SHP77 (cell line): ENCODE measurements around the gene TRAT1.
A peak's percentile ranks its signal among the peaks of the same experiment; 100 is the strongest.
"Not testable (repeated sequence)": the region's sequence is repeated elsewhere in the genome, so short reads cannot be mapped to it uniquely, and the experiment has no call there.

ENCODE experiments used
- DNase-seq, 2 experiments: peaks; one replicate each; lab custom pipeline; 2025; lab: John Stamatoyannopoulos, UW

TRAT1 gene, protein sequence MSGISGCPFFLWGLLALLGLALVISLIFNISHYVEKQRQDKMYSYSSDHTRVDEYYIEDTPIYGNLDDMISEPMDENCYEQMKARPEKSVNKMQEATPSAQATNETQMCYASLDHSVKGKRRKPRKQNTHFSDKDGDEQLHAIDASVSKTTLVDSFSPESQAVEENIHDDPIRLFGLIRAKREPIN

DNA sequence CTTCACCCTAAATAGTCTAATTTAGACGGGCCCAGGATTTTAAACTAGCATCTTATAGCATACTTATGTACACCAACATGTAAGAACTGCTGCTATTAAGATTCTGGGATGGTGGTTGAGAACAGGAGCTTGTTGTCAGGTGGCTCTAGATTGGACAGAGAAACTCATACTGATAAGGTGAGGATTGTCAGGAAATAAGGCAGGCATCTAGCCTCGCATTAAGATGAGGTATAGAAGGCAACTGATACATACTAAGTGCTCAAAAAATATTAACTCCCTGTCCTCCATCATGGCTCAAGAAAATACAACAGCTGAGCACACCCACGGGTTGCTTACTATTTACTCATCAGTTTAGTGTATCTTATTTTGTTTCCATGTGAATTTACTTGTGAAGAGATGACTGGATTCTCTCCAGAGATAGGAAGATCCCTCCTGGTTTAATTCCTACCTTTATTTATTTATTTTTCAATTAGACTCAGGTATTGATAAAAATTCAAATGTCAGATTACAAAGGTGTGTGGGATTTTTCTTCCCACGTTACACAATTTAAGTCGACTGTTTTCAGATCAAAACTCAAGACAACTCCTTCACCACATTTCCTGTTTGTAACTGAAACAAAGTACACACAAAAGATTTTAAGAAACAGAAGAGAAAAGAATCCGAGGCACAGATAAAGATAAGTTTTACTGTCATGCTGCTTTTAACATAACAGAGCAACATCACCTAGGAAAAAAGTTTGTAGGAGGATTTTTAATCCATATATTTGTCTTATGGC lies at the start of gene TRAT1:
TSS of gene TRAT1 (plus strand) at position 664 of the 775 bp plus-strand sequence. CDS start 142 bp downstream, outside the sequence.
- DNase-seq: no peak

DNA sequence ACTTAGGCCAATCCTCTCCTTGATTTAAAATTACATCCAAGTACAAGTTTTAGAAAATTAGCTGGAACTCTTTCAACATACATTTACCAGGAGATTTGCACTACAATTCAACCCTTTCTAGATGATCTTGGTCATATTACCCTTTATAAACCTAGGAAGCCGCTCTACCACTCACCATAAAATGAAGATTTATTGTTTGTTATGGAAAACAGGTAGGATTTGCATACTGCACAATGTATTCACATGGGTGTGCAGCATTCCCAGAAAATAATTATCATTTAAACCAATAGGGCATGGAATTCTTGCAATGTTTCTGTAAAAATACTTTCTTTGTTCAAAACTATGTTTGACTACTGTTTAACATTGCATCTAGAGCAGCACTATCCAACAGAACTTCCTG lies 46.9 kb upstream of the TRAT1 start:
- DNase-seq: no peak

DNA sequence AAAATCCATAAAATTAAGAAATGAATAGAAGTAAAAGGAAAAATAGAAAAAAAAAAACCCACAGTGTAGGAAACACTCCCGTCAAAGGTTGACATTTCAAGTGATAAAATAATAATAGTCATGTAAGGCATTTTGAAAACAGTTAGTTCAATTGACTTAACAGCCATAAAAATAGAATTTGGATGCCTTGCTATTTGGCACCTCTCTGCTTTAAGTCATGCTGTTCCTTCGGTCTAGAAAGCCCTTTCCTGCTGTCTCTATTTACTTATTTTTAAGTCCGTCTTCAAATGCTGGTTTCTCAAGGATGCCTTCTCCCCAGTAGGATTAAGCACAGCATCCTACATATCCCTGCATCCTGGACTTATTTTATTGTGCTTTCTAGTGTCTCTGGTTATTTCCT lies 43.1 kb upstream of the TRAT1 start:
- no peak for DNase-seq

DNA sequence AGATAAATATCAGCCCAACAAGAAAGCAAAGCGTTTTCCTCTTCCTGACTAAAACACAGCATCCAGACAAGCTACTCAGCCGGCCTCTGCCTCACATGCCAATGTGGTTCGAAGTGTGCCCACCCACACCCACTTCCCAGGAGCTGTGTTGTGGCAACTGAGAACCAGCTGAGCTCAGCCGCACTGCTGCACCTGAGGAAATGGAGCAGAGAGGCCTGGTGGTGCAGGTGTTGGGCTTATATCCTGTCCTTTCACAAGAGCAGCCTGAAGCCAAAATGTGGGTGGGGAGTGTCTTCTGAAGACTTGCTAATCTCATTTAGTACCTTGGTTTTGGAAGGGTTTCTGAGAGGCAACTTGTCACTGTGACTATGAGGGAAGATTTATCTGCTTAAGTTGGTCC lies 42.4 kb upstream of the TRAT1 start:
- DNase-seq: no peak

DNA sequence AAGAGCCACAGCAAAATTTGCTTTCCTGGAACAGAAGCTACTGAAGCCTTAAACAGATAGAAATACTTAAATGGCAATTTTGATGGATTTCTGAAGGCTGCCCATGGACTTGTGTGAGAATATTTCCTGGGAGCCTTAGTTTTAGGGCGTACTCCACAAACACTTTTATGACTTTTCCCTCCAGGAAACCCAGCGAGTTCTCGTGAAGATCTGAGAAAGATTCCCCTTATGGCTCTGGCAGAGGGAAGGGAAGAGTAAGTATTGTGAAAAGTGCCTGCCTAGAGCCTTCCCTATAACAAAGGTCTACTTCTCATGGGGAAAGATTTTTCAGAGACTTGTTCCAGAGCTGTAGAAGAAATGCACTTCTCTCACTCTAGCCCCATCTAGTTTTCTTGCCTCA lies 31.1 kb upstream of the TRAT1 start:
- DNase-seq: no peak

DNA sequence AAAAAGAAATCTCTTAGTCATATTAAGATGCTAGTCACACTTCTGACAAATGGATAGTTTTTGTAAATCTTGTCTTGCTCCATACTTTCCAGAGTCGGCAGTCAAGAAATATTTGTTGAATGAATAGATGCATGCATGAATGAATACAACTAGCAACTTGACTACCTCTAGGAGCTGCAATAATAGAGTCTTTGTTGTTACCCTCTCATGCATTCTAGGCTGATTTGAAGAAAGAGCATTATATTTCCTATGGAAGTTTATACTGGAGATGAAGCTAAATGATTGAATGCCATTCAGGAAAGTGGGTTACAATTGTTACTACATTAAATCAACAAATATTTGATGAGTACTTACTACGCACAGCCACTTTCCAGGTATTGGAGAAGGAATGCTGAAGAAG lies 18.1 kb upstream of the TRAT1 start:
- DNase-seq: no peak

DNA sequence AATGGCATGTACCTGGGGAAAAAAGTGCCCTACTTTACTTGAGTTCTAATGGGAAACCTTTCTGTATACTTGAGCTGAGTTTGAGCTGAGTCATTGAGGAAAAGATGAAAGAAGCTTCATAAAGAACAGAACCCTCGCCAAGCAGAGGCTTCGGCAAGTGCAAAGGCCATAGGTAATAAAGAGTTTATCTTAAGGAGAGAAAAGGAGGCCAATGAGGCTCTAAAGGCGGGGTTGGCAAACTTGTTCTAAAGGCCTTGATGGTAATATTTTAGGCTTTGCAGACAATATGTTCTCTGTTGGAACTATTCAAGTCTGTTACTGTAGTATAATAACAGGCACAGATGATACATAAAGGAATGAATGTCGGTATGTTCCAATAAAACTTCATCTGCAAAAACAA lies 17.6 kb upstream of the TRAT1 start:
- no peak for DNase-seq

DNA sequence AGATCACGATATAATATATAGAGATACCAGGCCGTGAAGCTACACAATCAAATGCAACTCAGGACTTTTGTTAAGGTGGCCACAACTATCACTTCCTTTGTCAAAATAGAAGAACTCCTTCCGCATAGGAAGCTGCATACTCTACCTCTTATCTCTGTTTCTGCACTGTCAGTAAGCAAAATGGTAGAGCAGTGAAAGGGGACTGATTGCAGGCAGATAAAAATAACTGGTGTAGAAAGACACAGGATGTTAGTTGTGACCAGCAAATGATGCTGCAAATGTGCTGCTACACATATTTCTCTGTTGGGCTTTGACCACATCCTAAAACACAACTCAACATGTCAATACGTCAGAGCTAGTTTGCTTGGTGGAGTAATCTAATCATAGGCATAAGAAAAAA lies 16.3 kb upstream of the TRAT1 start:
- no peak for DNase-seq

DNA sequence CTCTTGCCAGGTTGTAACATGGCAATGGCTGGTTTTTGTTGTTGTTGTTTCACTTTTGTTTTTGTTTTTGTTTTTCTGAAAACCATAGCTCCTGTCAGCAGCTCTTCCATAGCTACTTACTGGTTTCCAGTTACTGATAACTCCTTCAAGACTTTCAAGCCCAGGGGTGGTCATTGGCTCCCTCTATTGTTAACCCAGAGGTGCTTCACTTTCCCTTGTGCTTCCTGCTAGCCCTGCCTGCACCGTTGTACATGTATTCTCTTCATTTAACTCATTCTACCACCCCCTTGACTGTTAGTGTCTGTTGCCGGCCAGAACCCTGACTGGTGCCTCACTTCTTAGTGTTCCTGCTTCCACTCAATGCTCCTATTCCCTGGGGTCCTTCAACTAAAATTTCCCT lies 4.2 kb upstream of the TRAT1 start:
- peak in 1 of 2 experiments; percentile 3 for DNase-seq

DNA sequence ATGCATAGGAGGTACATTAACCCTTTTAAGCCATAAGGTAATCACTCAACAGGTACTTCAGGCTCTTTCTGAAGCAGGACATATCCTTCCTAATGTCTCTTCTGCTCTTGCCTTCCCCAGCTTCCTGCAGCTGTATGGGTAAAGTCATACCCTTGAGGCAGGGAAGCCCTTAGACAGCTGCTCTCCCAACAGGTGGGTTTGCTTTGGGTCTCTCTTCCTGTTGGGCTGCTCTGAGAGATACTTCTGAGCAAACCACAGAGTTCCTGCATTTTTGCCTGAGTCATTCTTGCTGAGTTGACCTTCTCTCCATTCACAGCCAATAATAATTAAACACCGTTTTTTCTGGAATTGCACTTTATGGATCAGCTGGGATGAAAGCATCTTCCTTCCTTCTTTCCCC lies 2.0 kb upstream of the TRAT1 start:
- DNase-seq: peak; percentile 51 to 54

DNA sequence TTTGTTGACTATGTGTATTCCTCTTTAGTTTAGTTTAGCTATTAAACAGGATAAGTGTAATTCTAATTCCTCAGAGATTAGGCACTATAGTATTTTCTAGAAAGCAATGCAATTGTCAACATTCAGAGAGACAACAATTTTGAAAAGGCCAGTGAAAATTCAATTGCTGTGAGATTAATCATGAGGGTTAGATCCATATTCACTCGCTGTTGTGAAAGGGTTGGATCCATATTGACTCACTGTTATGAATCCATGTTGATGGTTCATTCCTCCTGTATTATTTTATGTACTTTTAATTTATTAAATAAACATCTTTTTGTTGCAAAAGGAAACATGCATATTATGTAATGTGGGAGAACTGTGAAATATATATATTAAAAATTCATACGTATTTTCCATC lies 641 bp downstream of the TRAT1 start:
- no peak for DNase-seq

DNA sequence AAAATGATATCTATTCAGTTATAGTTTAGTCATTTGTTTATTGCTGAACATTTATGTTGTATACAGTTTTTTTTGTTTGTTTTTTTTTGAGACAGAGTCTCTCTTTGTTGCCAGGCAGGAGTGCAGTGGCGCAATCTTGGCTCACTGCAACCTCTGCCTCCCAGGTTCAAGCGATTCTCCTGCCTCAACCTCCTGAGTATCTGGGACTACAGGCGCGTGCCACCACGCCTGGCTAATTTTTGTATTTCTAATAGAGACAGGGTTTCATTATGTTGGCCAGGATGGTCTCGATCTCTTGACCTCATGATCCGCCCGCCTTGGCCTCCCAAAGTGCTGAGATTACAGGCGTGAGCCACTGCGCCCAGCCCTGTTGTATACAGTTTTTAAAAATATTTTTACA lies 1.2 kb downstream of the TRAT1 start:
- not testable (repeated sequence) for DNase-seq

DNA sequence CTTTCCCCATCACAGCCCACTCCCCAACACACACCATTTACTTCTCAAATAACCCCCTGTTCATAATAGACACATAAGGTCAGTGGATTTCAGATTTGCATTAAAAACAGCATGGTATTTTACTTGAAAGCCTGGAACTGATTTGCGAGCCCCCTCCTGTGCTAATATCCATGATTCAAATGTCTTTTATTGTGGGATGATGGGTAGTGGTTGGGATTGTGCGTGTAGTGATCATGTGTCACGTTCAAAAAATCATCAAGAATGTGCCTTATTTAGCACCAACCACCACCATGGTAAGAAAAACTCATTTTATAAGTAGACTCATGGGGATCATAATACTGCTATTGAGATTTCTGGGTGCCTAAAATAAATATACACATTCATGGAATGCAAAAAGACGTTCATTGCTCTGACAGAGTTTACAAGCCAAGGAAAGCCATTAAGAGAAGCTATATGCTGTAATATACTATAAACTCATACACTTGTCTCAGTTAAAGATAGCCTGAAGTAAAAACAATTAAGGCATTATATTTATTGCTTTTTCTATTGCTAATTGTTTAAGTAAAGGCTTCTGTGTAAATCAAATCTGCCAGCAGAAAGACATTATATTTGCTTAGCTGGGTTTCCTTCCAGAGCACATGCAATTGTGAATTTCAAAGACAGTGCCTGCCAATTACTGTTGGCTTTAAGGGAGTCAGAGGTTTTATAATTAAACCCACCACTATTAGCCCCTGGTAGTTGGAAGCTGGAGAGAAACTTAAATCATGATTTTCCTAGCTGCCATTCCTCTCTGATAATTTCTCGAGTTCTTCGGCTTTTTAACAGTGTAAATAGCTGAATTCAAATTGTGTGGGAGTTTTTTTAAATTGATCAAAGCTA lies 4.0 kb downstream of the TRAT1 start:
- no peak for DNase-seq

DNA sequence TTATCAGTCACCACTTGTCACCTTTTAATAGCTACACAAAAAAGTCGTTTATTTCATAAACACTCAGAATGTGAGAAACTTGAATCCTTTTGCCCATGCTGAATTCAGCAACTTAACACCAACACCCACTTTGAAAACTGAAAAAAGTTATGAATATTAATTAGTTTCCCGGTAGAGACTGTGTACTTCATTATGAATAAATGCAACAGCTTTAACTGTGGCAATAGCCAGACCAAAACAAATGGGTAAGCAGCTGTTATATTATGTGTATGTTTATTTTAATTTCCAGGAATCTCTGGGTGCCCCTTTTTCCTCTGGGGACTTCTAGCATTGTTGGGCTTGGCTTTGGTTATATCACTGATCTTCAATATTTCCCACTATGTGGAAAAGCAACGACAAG lies 7.8 kb downstream of the TRAT1 start:
- no peak for DNase-seq

DNA sequence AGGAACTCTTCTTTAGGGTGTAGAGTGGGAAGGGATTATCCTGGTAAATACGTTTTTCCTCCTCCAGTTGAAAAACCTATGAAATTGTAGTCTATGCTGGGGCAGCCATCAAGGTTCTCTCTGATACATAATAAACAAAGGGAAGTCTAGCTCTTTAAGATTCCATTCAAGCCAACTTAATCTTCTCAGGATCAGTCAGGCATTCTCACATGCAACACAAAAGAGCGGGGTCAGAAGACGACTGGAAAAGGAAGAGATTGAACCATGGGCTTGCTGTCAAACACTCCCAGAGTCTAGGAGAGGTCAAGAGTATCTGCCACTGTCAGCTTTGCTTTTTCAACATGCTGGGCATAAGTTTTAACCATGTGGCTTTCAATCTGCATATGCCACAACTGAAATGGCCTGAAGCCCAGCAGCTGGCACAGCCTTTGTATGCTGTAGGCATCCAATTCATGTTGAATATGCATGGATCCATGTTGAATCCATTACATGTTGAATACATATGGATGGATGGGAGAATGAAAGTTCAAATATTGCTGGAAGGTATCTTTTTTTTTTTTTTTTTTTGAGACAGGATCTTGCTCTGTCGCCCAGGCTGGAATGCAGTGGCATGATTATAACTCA lies 8.5 kb downstream of the TRAT1 start:
- DNase-seq: no peak

DNA sequence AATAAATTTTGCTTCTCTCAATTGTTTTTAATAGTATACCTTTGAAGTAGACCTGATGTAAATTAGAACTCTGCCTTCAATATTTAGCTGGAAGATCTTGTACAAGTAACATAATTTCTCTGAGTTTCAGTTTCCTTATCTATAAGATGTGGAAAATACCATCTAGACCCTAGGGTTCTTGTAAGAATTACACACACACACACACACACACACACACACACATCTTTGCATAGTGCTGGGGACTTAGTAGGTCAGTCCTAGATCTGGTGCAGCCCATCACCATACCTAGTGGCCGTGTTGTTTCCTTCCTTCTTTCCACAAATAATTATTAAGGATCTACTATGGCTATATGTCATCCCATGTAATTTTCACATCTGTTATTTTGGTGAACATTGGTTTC lies 11.0 kb downstream of the TRAT1 start:
- DNase-seq: no peak

DNA sequence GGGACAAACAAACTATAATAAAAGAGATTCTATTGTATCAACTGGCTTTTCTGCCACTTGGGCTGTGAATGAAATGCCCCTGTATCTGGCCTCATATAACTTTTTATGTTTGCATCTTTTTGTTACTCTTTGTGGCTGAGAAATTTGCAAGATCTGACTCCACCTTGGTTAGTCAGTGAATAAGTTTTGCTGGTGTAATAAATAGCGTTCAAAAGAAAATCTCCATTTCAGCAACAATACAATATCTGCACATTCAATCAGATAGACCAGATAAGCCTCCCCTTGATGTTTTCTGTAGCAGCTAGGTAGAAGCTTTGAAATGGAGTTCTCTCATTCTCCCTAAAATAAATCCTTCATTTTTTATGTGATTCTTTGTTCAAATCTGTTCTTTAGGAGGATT lies 12.0 kb downstream of the TRAT1 start:
- no peak for DNase-seq

DNA sequence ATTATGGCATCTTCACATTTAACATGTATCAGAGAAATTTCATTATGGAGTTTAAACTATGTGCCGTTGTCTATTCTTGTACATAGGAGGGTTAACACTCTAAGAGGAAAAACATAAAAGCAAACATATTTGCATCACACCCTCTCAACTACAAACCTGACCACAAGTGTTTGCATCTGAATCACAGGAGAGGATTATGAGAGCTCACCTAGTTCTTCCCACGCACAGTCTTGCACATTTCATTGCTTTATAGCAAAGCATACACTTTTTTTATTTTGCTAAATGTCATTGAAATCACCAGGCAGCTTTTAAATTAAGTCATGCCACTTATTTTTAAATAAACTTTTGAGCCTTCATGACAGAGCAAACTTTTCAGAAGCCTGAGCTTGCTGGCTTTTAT lies 12.5 kb downstream of the TRAT1 start:
- no peak for DNase-seq

DNA sequence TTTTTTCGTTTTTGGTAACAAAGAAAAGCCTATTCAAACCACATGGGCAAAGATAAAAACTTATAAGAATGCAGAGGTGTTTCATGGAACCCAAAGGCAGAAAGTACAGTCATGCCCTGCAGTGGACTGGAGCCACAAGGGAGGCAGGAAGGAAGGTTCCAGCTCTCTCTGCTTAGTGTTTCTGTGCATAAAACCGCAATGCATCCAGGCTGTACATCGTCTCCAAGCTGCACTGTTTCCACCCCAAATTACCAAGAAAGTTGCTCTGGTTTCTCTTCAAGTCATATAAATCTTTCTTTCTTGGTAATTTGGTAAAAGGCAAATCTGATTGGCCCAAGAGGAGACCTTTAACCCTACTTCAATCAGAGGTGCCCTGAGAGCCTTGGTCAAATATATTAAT lies 15.8 kb downstream of the TRAT1 start:
- DNase-seq: no peak

DNA sequence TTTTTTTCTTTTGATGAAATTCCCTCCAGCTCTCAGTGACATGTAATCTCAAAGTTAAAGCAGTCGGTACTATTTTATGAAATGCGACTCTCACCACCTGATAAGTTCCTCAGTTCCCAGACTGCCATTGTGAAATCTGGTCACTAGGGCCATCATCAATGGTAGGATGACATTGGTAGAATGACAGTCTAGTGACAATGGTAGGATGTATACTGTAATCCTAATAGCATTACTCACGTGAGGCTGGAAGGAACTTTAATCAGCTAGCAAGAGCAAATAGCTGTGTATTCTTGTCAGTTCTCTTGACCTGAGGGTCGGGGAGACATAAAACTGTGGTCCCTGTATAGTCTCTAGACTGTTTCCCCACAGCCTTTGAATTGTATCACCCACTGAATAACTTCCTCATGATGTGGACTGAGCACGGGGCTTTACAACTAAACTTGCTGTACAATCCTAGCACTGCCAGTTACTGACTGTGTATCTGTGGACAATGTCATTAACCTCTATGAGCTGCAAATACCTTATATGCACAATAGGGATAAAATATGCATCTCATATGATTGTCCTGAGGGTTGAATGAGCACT lies 23.2 kb downstream of the TRAT1 start:
- no peak for DNase-seq

DNA sequence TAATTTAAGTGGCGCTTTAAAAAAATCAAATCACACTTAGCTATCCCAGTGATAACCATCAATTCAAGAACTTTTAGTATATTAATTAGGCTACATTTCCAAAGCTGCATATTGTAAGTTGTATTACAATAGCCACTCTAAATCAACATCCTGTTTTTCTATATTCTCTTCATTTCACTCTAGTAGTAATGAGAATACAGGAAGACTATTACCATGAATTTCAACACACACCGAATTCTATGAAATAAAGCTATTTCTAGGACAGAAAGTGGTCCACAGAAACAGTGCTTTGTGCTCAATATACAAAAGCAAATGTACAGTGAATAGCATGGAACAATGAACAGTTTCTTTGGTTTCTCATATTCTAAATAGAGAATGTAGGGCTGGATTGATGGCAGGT lies 24.6 kb downstream of the TRAT1 start:
- no peak for DNase-seq

DNA sequence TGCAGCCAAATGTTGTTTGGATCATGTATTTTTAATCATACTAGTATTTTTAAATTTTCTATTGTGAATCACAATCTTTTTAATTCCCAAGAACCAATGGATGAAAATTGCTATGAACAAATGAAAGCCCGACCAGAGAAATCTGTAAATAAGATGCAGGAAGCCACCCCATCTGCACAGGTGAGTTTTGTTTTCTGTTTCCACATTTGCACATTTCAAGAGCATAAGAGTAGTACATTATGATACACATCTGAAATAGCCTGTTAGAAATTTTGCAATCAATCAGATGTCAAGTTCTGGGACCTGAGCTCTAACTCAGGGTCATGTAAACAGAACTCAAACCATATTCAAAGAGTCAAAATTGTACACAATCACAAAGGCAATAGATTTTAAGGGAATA lies 26.5 kb downstream of the TRAT1 start:
- no peak for DNase-seq
